GM06990 (cell line): Measurements from ENCODE around the gene POLR2J.

ENCODE experiments used
- DNase-seq: peaks from one replicate; pipeline ENCODE4 v3.0.0-alpha.2; 2011; ENCODE audit not compliant: insufficient read length; ENCODE audit errors: extremely low read depth
- H3K27me3 ChIP-seq: replicated peaks from 2 replicates; pipeline ENCODE4 v1.6.0; 2011; ENCODE audit warnings: low read length; ENCODE audit not compliant: control insufficient read depth, insufficient read depth
- H3K36me3 ChIP-seq: 2 replicates; pipeline ENCODE4 v1.5.1; 2011; ENCODE audit warnings: low read length; ENCODE audit not compliant: control insufficient read depth, insufficient read depth
- H3K4me3 ChIP-seq: replicated peaks from 2 replicates; pipeline ENCODE4 v1.5.1; 2011; ENCODE audit warnings: low read depth, mild to moderate bottlenecking, control low read depth, low read length
- TF ChIP-seq, protein P1 (sequence below): IDR thresholded peaks from 2 replicates; pipeline ENCODE4 v1.5.1; 2011; ENCODE audit warnings: low read length, control low read depth, mild to moderate bottlenecking, inconsistent platforms; ENCODE audit not compliant: insufficient read depth, poor library complexity, severe bottlenecking

POLR2J gene

DNA sequence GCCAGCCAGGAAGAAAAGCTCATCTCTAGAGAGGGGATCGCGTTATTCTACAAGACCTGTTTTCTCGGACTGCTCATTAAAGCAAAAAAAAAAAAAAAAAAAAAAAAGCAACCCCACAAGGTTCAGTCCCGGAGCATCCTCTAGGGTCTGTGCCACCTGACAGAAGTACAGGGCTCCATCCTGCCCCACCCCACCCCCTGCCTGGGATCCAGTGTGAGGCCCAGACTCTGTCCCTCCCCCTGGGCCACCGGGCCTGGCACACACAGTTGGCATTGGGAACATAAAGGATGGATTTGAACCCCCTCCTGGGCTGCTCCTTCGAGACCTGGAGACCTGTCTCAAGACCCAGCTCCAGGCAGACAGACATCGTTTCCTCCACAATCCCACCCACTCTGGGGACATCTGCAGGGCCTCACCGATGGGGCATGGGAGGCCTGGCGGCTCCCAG is 44.7 kb downstream of the POLR2J start:
- TF ChIP-seq, protein P1, sequence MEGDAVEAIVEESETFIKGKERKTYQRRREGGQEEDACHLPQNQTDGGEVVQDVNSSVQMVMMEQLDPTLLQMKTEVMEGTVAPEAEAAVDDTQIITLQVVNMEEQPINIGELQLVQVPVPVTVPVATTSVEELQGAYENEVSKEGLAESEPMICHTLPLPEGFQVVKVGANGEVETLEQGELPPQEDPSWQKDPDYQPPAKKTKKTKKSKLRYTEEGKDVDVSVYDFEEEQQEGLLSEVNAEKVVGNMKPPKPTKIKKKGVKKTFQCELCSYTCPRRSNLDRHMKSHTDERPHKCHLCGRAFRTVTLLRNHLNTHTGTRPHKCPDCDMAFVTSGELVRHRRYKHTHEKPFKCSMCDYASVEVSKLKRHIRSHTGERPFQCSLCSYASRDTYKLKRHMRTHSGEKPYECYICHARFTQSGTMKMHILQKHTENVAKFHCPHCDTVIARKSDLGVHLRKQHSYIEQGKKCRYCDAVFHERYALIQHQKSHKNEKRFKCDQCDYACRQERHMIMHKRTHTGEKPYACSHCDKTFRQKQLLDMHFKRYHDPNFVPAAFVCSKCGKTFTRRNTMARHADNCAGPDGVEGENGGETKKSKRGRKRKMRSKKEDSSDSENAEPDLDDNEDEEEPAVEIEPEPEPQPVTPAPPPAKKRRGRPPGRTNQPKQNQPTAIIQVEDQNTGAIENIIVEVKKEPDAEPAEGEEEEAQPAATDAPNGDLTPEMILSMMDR: no peak
- peak overlapping the region; percentile 84 for H3K4me3 ChIP-seq
- no peak for DNase-seq
- no peaks in the 10 kb centered on the region for H3K27me3 ChIP-seq
- H3K36me3 ChIP-seq: peaks cover 8% of the 10 kb centered on the region

DNA sequence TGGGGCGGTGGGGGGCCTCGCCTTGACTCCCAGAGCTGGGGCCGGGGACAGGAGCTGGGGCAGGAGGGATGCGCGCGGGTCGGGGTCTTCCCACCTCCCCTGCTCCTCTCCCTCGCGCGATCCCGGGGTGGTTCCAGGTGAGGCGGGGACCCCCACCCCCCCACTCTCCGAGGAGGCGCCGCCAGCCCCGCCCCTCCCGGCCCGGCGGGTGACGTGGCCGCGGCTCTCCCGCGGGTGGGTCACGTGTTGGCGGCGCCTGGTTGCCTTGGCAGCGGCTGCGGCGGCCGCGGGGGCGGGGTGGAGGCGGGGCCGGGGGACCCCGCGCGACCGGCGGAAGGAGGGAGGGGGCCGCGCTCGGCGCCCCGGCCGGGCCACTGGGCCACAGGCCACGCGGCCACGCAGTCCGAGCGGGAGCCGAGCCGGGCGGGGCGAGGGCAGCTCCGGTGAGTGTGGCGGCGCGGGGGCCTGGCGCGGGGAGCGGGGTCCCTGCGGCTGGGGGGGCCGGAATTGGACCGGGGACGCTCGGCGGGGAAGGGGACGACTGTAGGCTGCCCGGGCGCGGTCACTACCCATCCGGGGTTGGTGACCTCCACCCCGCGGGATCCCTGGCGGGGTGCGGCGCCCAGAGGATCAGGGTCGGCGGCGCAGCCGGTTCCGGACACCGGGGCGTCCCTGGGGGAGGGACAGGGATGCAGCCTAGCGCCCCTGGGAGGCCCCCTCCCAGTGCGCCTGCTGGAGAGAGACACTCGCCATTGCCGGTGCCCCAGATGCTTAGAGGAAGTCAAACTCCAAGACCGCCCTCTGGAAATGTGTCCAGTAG is 45.3 kb downstream of the POLR2J start, which contains the start of gene ORAI2:
Gene ORAI2, plus strand, starts transcription at position 357 of the 820 bp plus-strand sequence. CDS start 5,382 bp downstream, outside the sequence.
- H3K4me3 ChIP-seq: peak within 1 kb of the TSS; percentile 84
- H3K27me3 ChIP-seq: no peaks in the 10 kb centered on the region
- TF ChIP-seq, protein P1: peak; percentile 12
- DNase-seq: peak; percentile 86
- H3K36me3 ChIP-seq: peaks cover 3% of the 10 kb centered on the region

DNA sequence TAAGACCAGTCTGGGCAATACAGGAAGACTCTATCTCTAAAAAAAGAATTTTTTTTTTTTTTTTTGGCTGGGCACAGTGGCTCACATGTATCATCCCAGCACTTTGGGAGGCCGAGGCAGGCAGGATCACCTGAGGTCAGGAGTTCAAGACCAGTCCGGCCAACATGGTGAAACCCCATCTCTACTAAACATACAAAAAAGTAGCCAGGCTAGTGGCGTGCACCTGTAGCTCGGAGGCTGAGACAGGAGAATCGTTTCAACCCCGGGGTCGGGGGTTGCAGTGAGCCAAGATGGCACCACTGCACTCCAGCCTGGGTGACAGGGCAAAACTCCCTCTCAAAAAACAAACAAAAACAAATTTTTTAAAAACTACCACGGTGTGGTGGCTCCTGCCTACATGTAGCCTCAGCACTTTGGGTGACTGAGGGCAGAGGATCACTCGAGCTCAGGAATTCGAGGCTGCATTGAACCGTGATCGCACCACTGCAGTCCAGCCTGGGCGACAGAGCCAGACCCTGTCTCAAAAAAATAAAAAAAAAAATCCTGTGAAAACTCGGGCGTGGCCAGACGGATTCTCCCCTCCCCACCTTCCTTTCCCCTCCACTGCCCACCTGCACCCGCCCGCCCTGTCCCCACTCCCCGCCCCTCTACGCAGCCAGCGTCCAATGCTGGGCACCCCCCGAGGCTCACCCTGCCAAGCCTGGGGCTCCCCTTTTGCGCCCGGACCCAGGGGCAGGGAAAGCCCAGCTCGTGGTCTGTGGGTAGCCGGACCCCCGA is 46.1 kb downstream of the POLR2J start:
- peak; percentile 69 for DNase-seq
- Histone ChIP-seq H3K4me3 (peak overlapping the region; percentile 64), H3K27me3 (no peaks in the 10 kb centered on the region), H3K36me3 (peaks cover 3% of the 10 kb centered on the region)
- TF ChIP-seq, protein P1: no peak

DNA sequence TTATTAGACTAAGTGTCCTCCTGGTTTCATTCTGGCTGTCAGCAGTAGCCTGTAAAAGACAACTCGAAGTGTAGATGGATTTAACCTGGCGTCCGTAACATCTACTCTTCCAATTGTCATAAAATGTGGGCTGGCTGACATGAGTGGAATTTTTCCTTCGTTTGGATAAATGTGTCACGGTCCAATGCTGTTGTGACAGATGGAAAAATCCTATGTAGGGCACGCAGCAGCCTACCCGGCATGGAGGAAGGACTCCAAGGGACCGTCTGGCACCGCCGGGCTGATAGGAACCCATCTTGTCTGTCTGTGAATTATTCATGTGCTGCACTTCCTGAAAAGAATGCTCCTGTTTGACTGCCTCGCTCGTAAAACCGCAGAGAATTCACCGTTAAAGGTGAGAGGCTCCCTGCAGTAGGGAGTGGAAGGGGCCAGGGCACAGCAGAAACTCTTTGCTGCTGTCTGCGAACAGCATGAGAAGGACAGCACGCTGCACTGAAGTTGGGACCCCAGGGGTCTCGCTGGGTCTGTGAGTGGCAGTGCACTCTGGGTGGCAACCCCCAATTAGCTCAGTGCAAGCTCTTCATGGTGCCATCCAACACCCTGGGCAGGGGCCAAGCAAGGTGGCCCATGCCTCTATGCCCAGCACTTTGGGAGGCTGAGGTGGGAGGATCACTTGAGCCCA is 47.0 kb downstream of the POLR2J start:
- peaks cover 3% of the 10 kb centered on the region; the same call in 1 of the 2 replicates for H3K36me3 ChIP-seq
- peak; percentile 71 for DNase-seq
- no peak overlapping the region for H3K4me3 ChIP-seq
- H3K27me3 ChIP-seq: no peaks in the 10 kb centered on the region
- TF ChIP-seq, protein P1: no peak

DNA sequence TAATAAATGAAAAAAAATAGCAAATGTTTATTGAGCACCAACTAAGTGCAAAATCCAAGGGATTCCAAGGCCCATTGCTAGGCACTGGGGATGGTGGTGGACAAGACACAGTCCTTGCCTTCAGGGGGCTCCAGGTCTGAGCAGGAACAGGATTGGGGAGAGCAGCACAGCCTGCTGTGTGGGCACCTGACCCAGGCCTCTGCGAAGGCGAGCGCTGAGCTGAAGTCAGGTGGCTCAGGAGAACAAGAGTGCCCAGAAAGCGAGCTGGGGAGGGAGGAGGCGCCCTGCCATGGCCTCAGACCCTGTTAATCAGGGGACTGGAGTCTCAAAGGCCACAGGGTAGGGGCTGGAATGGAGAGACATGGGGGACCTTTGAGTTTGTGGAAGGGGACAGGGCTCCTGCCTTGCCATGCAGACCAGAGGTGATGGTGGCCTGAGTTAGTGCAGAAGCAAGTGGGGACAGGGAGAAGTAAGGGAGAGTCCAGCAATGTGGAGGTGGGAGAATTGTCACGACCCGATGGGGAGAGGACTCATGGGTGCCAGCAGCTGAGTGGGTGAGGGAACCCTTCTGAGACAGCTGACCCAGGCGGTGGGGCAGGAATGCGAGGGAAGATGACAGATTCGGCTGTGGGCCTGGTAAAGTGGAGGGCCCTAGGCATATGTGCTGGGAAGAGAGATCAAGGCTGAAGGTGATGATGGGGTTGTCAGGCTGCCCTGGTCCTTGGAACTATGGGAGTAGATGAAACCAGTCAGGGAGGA is 49.4 kb downstream of the POLR2J start:
- no peak overlapping the region for H3K4me3 ChIP-seq
- no peak for DNase-seq
- peaks cover 3% of the 10 kb centered on the region for H3K36me3 ChIP-seq
- TF ChIP-seq, protein P1: no peak
- H3K27me3 ChIP-seq: no peaks in the 10 kb centered on the region
